ENCODE data around the gene MZB1.
A peak's percentile ranks its signal among the peaks of the same experiment; 100 is the strongest.
"Not testable (repeated sequence)": the region's sequence is repeated elsewhere in the genome, so short reads cannot be mapped to it uniquely, and the experiment has no call there.

The MZB1 gene

GRCh38 chr5:139371482-139372435 lies 18.0 kb downstream of the MZB1 start:
- DNase-seq: no peak

- no peak for DNase-seq
Observed at GRCh38 chr5:139369181-139369580, 20.5 kb downstream of the MZB1 start.

DNA sequence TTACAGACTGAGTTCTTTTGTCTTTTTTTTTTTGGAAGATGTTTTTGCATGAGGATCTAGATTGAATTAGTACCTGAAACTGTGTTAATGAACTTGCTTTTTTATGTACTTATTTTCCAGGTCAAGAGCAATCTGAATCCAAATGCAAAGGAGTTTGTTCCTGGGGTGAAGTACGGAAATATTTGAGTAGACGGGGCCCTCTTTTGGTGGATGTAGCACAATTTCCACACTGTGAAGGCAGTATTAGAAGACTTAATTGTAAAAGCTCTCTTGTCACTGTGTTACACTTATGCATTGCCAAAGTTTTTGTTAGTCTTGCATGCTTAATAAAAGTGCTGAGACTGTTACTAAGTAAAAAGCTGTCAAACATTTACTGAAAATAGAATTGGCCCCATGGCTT lies 21.1 kb downstream of the MZB1 start:
- DNase-seq: no peak

DNA sequence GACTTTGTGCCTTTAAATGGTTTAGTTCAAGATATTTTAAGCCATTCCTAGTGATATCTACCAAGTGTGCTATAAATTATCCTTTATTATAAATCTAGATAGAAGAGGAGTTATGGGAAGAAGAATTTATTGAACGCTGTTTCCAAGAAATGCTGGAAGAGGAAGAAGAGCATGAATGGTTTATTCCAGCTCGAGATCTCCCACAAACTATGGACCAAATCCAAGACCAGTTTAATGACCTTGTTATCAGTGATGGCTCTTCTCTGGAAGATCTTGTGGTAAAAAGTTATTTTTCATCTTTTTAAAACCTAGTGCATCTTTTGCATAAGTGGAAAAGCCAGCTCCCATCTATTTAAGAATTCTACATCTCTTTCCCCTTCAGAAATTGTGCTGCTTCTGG lies 25.2 kb downstream of the MZB1 start:
- no peak for DNase-seq

DNA sequence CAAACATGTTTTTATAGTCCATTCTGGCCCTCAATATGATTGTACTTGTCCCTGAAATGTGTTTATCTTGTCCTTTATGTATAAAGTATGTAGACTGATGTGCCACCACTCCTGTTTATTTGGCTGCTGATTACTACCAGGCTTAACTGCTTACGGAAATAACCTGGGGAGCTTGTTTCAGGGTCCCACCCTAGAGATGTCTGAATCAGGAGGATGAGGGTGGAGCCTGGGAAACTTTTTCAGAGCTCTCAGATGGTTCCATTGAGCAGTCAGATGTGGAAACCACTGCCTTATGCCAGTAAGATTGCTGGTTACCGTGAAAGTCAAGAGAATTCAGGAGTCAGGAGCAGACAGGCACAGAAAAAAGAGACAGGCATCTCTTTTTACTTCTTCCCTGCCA lies 25.8 kb downstream of the MZB1 start:
- DNase-seq: no peak

DNA sequence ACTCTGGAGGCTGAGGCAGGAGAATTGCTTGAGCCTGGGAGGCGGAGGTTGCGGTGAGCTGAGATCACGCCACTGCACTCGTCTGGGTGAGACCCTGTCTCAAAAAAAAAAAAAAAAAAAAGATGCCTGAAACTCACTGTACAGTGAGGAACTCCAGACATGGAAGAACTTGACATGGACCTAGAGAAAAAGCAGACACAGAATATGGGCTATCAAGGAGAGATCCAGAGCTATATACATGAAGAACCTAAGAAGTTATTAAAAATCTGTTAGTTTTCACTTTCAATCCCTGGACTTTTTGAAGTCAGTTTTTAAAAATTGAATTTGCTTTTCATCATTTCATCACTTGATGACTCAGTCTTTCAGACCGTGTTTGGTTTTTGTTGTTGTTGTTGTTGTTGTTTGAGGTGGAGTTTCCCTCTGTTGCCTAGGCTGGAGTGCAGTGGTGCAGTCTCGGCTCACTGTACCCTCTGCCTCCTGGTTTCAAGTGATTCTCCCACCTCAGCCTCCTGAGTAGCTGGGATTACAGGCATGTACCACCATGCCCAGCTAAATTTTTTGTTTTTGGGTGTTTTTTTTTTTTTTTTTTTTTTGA lies 27.8 kb downstream of the MZB1 start:
- DNase-seq: no peak

DNA sequence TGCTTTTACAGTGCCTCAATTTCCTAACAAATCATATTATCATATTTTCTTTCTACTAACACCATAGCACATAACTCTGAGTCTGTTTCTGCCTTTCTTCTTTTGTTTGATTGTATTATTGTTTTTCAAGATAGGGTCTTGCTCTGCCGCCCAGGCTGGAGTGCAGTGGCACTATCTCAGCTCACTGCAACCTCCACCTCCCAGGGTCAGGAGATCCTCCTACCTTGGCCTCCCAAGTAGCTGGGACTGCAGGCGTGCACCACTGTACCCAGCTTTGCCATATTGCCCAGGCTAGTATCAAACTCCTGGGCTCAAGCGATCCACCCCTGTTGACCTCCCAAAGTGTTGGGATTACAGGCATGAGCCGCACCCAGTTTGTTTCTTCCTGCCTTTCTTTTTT lies 29.3 kb downstream of the MZB1 start:
- no peak for DNase-seq

- no peak for DNase-seq
Observed at GRCh38 chr5:139358064-139358463, 31.6 kb downstream of the MZB1 start.

GRCh38 chr5:139355900-139356299 lies 33.8 kb downstream of the MZB1 start:
- not testable (repeated sequence) for DNase-seq

DNA sequence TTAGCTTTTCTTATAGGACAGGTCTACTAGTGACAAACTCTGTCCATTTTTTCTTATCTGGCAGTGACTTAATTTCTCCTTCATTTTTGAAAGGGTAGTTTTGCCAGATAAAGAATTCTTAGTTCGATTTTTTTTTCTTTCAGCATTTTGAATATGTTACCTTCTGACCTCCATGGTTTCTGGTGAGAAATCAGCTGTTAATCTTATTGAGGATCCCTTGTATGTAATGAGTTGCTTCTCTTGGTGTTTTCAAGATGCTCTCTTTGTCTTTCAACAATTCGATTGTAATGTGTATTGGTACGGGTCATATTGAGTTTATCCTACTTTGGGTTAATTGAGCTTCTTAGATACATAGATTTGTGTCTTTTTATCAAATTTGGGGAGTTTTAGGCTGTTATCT lies 35.5 kb downstream of the MZB1 start:
- no peak for DNase-seq

- not testable (repeated sequence) for DNase-seq
Observed at GRCh38 chr5:139347863-139348262, 41.9 kb downstream of the MZB1 start.

DNA sequence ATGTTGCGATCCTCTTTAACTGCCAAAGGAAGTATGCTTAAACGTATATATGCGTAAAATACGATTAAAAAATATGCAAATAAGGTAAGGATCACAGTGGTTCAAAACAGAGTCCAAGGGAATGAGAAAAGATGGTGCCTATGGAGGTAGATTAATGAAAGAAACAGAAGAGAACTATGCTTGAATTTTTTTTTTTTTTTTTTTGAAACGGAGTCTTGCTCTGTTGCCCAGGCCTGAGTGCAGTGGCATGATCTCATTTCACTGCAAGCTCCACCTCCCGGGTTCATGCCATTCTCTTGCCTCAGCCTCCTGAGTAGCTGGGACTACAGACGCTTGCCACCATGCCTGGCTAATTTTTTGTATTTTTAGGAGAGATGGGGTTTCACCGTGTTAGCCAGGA lies 44.3 kb downstream of the MZB1 start:
- DNase-seq: not testable (repeated sequence)

DNA sequence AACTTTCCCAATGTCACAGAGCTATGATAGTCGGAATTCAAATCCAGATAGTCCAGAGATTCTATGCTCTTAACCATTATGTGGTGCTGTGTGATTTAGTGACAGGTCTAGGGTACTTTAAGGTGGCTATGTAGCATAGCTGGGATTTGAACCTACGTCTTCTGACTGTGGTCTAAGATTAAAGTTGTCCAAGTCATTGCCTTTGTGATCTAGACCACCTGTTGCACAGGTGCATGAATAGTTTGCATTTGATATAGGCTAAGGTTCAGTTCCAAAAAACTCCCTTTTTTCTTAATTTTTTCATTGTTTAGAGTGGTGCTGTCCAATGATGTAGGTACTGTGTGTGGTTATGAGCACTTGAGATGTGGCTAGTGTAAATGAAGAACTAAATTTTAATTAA lies 45.5 kb downstream of the MZB1 start:
- no peak for DNase-seq

- no peak for DNase-seq
Observed at GRCh38 chr5:139343476-139343875, 46.2 kb downstream of the MZB1 start.

GRCh38 chr5:139342423-139342723 lies 47.3 kb downstream of the MZB1 start:
- DNase-seq: no peak

GRCh38 chr5:139341689-139342422 lies 47.9 kb downstream of the MZB1 start, which contains the start of gene PAIP2:
TSS of gene PAIP2 (plus strand) at chr5:139341854. CDS start at chr5:139363785, 21,931 bp downstream.
- peak; percentile 94 for DNase-seq

DNA sequence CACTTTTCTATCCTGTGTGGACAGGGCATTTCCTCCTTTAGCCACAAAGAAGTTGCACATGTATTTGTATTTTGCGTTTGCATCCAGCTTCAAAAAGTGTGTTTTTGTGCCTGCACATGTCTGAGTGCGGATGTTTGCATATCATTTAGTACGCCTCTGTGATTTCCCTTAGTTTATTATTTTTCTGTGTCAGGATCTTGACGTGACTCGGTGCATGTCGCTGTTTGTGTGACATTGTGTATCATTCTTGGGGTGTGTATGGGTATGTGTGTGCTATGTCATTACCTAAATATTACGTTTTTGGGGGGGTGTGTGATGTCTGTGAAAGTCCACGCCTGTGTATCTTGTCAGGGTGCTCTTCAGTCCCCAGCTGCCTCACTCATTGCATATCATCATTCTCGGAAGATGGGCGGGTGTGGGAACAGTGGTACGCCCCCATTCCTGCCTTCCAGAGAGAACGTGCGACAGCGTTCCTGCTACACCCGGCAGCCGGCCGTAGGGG lies 48.5 kb downstream of the MZB1 start:
- no peak for DNase-seq

GRCh38 chr5:139340051-139340450 lies 49.7 kb downstream of the MZB1 start:
- DNase-seq: no peak
